Stimulated activated CD4-positive, alpha-beta T cell treated with anti-CD3 and anti-CD28 coated beads, Interleukin-4, amount 100 ng/mL, for 24 hours (primary cell): ENCODE data around the gene CACNA1S.

ENCODE experiments used
- DNase-seq: peaks from one replicate; pipeline ENCODE4 v3.0.0-alpha.2; 2020

Gene CACNA1S

DNA sequence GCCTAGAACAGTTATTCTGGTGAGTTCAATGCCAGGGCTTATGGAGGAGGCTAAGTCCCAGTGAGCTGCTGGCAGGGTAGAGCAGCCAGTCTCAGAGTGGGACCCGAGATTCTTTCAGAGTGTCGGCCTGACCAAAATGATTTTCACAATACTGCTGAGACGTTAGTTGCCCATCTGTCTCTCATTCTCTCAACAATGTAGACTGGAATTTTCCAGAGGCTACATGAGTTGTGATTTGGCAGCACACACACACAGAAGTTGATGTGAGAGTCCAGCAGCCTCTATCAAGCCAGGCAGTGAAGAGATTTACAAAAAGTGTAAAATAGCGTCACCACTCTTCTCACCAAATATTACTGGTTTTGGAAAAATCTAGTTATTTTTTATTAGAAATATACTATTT is 21.7 kb downstream of the CACNA1S start:
- no peak for DNase-seq

DNA sequence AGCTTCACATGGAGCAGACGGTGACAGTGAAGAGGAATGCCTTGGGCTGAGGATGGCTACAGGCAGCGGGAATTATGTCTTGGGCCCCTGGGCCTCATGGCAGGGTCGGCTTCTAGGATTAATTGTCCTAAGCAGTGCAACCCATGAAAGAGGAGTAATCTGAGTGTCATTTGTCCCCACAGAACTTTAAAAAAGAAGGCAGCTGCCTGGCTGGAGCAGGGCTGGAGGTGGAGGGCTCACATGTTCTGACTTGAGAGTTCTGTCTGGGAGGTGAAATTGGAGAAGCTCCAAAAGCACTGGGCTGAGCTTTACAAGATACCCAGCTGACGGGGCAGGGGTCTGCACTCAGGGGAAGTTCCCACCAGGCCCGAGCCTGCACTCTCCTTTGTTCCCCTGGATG is 22.6 kb downstream of the CACNA1S start:
- DNase-seq, result no peak

DNA sequence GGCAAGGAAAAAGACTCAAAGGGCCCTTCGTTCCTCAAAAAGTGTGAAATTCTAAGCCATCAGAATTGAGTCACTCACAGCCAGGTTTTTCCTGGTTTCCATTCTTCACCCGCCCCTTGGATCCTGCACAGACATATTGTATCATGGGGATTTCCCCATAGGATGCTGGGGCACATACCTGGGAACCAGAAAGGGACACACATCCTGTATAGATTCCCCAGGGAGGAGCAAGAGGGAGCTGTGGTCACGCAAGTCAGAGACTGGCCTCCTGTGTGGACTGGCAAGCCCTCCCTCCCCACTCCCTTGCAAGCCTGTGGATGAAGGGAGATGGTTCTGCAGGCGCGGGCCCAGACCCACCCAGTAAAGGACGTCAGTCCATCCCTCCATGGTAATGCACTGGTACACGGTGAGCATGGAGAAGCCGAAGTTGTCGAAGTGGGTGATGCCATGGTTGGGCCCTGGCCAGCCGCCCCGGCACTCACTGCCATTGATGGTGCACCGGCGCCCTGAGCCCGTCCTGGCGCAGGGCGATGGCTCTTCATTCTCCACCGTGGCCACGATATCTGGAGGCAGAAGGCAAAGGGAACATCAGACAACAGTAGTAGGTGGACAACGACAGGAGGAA is 23.2 kb downstream of the CACNA1S start:
- DNase-seq, result no peak

DNA sequence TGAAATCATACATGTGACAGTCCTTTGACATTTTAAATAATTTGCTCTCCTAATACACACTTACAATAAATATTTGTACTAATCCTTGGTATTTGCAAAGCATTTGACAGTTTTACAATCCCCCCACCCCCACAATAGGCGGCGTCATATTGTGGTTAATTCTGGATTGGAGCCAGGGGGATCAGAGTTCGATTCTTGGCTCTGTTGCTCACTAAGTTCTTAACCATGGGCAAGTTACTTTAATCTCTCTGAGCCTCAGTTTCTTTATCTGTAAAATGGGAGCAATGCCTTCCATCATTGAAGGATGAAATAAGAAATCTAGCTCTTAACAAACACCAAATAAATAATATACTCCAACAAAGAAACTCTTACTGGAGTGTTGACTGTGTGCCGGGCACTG is 23.8 kb downstream of the CACNA1S start:
- DNase-seq, result no peak

DNA sequence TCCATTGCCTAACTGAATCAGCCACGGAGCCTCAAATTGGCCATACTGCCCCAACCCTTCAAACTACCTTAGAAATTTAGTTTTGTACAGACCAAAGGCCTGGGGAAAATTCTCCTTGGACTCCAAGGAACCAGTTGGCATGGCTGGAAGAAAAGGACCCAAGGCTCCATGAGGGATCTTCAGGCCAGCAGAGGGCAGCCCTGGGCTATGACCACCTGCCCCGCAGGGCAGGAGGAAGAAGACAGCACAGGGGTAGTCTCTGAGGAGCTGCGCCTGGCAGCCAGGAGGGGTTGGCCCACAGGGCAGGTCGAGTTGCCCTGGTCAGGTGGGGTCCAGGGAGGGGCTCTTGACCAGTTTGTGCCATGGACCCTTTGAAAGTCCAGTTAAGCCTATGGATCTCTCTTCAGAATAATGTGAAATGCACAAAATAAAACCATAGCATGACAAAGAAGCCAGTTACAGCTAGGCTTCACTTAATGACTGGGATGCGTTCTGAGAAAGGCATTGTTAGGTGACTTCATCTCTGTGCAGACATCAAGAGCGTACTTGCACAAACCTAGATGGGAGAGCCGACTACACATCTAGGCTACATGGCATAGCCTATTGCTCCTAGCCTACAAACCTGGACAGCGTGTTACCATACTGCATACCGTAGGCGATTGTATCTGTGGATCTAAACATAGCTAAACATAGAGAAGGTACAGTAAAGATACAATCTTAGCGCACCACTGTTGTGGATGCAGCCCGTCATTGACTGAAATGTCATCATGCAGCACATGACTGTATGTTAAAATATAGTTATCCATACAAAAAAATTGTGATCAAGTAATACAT is 26.1 kb downstream of the CACNA1S start:
- DNase-seq, result peak; percentile 38

DNA sequence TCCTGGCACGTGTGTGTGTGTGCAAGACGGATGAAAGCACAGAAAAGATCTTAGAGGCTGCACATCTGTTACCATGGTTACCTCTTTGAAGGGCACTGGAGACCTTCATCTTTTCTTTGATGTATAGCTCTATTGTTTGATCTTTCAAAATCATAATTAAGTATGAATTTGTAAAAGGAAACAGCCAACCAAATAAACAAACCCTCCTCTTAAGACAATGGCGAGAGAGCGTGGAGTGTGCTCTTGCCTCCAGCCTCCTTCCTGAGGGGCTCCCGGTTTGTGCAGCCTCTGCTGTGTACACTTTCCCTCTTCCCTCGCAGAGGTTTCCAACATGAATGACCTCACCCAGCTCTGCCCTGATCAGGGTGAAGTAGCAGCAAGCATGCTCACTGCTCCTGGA is 27.9 kb downstream of the CACNA1S start:
- DNase-seq, result no peak

DNA sequence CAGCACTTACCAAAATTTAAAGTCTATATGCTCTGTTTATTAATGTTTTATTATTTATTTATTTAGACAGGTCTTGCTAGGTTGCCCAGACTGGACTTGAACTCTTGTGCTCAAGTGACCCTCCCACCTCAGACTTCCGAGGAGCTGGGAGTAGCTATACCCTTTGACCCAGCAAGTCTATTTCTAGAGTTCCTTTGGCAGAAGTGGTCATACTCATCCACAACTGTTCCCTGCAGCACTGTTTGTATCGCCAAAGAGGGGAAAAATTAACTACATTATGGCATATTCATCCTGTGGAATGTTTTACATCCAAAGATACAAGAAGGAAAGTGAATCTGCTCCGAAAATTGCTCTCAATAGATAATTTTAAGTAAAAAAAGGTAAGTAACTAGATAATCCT is 28.5 kb downstream of the CACNA1S start:
- DNase-seq, result no peak

DNA sequence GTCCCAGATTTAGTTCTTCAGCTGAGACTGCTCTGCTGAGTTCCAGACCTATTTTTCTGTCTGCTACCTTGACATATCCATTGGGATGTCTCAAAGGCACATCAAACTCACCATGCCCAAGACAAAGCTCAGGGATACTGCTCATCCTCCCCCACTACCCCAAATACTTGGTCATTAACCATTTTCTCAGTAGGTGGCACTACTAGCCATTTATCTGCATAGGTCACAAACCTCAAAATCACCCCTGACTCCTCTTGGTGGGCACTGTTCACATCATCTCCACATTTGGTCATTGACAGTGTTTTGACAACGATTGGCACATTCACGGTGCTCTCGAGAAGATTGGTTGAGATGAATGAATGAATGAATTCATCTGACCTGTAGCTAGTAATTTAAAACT is 32.1 kb downstream of the CACNA1S start:
- DNase-seq, result no peak

DNA sequence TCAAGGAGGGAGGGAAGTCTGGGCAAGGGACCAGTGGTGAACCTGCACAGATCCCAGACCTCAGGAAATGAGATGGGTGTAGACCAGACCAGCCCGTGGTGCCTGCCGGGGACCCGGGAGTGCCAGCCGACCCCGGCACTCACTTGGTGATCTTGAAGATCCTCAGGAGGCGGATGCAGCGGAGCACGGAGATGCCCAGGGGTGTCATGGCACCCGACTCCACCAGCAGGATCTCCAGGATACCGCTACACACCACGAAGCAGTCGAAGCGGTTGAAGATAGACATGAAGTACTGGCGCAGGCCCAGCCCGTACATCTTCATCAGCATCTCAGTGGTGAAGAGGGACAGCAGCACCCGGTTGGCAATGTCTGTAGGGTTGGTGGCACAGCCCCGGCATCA is 34.5 kb downstream of the CACNA1S start:
- DNase-seq, result no peak

DNA sequence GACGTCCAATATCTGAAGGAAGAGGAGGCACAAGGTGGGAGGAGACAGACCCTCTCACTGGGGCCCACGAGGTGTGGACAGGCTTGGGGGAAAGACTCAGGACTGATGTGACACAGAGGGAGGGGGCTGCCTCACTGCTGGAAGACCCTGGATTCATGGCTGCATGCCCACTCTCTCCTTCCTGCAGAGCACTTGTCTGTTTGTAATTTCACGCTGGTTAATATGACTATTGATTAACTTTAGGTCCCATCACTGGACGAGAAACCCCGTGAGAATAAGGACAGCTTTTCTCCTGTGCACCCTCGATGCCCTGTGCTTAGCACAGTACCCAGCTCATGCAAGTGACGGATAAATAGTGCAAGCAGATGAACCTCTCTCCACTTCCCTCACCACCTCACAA is 35.1 kb downstream of the CACNA1S start:
- DNase-seq, result no peak

DNA sequence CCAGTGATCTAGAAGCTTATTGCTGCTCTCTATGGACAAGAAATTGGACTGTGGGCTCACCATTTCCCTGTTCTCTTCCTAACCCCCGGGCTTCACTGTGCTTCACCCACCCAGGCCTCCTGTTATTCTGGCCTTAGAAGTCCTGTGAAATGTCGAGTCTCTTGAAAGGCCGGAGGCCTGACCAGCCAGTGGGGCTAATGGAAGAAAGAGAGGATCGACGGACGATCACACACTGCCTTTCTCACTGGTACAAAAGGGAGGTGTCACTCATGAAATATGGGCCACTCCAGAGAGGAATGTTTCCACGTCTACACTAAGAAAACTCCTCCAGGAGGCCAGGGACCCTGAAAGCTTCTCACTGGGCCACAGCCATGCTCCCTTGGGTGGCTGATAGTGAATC is 36.1 kb downstream of the CACNA1S start:
- no peak for DNase-seq

DNA sequence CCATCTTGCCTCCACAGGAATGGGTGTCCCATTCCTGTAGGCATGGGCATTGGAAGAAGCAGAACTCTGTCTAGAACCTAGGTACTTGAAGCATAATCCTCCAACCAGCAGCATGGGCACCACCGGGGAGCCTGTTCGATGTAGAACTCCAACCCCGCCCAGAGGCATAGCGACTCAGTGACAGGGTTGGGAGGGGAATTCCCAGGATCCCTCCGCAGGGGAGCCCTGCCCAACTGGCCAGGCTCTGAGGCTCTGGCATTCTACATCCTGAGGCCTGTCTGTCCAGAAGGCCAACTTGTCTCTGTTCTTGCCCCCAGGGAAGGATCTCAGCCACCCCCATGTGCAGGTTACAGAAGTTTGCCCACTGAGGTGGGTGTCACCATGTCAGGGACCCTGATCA is 38.2 kb downstream of the CACNA1S start:
- no peak for DNase-seq

DNA sequence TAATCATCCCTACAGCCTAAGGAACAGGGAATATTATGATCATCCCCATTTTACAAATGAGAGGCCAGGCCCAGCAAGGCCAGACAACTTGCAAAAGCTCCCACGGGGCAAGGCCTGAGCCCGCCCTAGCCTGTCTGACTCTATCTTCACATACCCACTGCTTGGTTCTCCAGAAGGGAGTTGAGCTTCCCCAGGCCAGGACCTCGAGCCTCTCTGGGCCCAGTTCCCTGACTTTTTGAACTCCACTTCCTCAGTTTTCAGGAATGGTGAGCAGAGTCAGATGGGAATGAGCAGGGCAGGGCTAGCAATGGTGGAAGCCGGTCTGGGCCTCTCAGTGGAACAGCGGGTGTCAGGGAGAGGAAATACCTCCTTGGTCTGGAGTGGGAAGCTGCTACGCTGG is 39.3 kb downstream of the CACNA1S start:
- no peak for DNase-seq

DNA sequence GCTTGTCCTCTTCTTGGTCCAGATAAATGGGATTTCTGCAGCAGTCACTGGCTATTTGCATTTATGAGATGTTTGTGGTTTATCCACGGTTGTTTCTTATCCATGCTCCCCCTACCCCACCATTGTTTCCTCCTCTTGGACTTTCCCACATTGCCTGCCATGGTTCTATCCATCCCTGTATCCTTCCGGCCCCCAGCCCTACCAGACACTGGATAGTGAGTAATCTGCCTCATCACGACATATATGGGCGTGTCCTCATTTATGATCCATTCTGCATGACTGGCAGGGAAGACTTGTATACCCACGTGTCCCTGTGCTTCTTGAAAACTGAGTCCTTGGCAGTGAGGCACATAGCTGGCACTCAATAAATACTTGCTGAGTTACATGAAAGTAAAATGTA is 40.1 kb downstream of the CACNA1S start:
- no peak for DNase-seq

DNA sequence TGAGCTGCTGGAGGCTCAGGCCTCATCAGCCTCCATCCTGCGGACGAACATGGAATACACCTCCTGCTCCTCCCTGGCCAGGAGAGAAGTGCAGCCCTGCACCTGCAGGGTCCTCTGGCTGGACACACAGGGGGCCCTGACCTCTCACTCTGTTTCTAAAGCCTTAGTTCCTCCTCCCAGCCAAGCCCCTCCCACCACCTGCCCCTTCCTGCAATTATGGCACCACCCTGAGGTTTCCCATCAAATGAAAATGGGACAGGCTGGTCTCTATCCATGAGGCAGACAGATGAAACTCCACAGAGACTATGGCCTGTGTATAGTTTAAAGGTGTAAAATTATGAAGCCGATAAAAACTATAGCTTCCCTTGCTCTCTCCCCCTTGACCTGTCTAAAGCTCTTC is 42.6 kb downstream of the CACNA1S start:
- no peak for DNase-seq

DNA sequence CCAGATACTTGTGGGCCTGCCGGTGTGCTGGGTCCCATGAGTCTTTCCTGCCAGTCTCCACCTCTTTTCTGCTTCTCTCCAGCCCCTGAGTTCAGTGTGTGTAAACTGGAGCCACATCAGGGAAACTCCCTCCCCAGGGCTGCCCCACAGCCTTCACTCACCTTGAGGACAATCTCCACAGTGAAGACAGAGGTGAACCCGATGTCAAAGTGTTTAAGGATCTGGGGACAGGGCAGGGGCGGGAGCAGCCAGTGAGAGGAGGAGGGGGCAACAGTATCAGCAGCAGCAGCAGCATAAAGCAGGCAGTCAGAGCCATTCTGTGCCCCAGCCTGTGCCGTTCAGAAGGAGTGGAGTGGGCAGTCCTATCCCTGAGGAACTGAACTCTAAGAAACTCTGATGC is 43.2 kb downstream of the CACNA1S start:
- no peak for DNase-seq

DNA sequence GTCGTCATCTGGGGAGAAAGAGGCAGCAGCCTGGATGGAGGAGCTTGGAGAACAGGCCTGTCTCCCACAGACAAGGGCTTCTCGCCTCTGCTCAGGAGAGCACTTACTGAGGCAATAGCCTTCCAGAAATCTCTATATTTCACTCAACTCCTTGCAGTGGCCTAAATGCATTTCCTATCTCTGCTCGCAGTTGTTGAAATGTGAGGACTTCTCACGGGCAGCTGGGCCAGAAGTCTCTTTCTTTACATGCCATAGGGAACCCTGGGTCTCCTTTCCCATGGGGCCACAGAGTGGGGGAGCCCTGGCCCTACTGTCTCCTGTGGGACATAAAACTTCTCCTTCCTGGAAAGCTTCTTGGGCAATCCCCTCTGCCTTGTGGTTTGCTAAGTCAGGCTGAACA is 45.2 kb downstream of the CACNA1S start:
- DNase-seq, result no peak

DNA sequence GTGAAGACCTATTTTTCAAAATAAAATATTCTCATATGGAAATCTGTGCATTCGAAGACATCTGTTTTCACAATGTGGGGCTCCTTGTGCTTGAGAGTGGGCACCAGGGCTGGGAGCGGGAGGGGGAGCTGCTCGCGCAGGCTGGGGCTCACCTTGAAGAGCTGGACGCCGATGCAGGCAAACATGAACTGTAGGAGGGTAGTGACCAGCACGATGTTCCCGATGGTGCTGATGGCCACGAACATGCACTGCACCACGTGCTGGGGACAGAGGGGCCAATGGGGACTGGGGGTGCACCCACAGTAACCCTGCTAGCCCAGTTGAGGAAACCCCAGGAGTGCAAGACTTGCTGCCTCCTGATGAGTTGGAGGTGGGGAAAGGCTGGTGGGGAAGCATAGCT is 46.5 kb downstream of the CACNA1S start:
- no peak for DNase-seq

DNA sequence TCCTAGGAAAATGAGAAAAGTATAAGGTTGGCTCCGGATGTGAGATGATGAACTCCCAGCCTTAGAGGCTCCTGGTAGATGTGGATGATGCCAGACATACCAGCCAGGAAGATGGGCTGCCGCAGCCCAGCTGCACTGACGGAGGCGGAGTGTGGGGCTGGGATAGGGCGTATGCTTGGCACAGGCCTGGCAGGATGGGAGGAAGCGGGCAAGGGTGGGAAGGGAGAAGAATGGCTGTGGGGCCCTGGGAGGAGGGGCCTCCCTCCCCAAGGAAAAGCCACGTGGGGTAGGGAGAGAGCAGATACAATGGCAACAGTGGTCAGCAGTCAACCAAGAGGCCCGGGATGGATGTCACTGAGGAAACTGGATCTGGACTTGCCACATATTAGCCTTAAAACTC is 47.4 kb downstream of the CACNA1S start:
- no peak for DNase-seq

DNA sequence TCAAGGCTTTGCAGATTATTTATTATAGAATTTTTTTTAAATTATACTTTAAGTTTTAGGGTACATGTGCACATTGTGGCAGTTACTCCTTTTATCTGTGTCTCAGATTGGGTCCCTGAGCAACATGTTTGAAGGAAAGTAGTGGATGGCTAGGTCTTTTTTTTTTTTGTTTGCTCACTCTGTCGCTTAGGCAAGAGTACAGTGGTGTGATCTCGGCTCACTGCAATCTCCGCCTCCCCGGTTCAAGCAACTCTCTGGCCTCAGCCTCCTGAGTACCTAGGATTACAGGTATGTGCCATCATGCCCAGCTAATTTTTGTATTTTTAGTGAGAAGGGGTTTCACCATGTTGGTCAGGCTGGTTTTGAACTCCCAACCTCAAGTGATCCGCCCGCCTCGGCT is 49.1 kb downstream of the CACNA1S start:
- no peak for DNase-seq

DNA sequence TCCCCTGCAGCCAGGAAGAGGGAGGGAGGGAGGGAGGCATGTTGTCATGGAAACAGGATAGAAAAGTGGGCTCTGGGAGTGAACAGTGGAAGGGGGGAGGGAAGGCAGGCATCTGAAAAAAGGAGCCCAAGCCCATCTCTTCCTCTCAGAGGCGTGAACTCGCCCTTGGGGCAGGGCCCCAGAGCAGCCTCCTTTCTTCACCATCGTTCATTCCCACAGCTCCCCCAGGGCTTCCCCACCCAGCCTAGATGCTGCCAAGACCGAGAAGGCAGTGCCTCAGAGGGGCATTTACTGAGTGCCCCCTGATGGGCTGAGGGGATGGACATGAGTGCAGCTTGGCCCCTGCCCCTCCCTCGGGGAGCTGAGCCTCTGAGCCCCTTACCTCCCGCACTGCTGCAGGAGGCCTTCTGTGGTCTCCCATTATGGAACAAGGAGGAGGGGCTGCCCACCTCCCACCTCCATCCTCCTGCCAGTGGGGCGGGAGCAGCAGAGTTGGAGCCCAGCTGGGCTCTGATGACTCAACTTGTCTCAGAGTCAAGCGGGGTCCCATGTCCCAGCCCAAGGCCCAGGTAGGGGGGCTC is 49.6 kb downstream of the CACNA1S start:
- DNase-seq, result no peak

DNA sequence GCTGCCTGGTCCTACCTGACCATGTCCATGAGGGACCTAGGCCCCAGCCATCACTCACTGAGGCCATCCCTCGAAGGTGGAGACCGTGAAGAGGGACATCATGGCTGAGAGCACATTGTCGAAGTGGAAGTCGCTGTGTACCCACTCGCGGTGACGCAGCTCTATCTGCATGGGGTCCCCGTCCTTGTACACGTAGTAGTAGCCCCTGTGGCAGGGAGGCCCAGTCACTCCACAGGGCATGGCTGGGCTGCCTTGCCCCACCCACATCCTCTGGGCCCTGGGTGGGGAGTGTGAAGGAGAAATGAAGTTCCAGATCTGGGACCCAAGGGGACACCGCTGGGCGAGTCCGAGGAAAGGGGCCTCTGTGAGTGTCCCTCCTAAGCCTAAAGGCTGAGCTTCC is 50.3 kb downstream of the CACNA1S start:
- DNase-seq, result no peak

DNA sequence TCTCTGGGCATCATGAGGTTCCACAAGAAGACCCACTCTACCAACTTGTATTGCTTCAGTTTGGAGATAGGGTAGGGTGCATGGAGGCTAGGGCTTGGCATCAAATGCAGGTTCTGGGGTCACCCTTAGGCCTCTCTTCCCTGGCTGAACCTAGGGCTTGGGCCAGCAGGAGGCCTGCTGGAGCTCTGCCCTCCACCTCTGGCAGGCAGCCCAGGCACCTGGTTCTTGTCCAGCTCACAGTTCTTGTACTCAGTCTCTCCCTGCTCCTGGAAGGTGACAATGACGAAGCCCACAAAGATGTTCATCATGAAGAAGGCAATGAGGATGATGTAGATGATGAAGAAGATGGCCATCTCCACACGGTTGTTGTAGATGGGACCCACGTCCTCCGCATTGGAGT is 51.2 kb downstream of the CACNA1S start:
- DNase-seq, result no peak

DNA sequence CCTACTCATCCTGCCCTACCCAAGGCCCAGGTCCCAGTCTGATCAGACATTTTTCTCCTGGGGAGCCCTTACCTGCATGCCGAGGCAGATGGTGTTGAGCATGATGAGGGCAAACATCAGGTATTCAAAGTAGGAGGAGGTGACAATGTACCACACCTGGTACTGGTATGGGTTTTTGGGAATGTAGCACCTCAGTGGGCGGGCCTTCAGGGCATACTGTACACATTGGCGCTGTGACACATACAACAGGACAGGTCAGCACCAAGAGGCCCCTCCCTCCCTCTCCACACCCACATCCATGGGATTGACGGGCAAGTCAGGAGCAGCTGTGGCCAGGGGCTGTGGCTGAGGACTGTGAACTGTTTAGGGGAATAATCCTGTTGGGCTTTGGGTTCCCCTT is 51.6 kb downstream of the CACNA1S start:
- no peak for DNase-seq
